Osteoblast (primary cell): ENCODE results near the gene MIEF2. TPM values are rescaled to one million over a fixed set of nuclear protein-coding genes. Genes with fewer than 3 reads are reported as not detected.
A peak's percentile ranks its signal among the peaks of the same experiment; 100 is the strongest.
"Not testable (repeated sequence)": the region's sequence is repeated elsewhere in the genome, so short reads cannot be mapped to it uniquely, and the experiment has no call there.

ENCODE experiments used
- DNase-seq: peaks from one replicate; pipeline ENCODE4 v3.0.0; 2011; ENCODE audit warnings: low spot score, mixed read lengths; ENCODE audit not compliant: insufficient read length; ENCODE audit errors: missing footprints
- H2AFZ ChIP-seq: 2 replicates; pipeline ENCODE4 v1.6.0; 2011; ENCODE audit warnings: mild to moderate bottlenecking, low read length
- H3K27ac ChIP-seq: 2 replicates; pipeline ENCODE4 v1.5.1; 2011; ENCODE audit warnings: mild to moderate bottlenecking, low read depth, low read length, moderate library complexity
- H3K27me3 ChIP-seq: 2 replicates; pipeline ENCODE4 v1.6.0; 2012; ENCODE audit warnings: mild to moderate bottlenecking, control low read depth, inconsistent platforms, low read length, moderate library complexity; ENCODE audit not compliant: insufficient read depth
- H3K36me3 ChIP-seq: 2 replicates; pipeline ENCODE4 v1.5.1; 2011; ENCODE audit warnings: mild to moderate bottlenecking, low read length, control low read depth, moderate library complexity; ENCODE audit not compliant: insufficient read depth
- H3K4me1 ChIP-seq: 2 replicates; pipeline ENCODE4 v1.5.1; 2011; ENCODE audit warnings: mild to moderate bottlenecking, low read length, control low read depth, moderate library complexity; ENCODE audit not compliant: insufficient read depth
- H3K4me2 ChIP-seq: 2 replicates; pipeline ENCODE4 v1.6.0; 2011; ENCODE audit warnings: mild to moderate bottlenecking, low read length; ENCODE audit not compliant: insufficient read depth
- H3K4me3 ChIP-seq: fragments of 200-600 bp; sonication (generic); 3 replicates; pipeline ENCODE4 v1.5.1; 2012; ENCODE audit warnings: mild to moderate bottlenecking, low read length, inconsistent platforms; ENCODE audit not compliant: insufficient read depth
- H3K79me2 ChIP-seq: 2 replicates; pipeline ENCODE4 v1.6.0; 2012; ENCODE audit warnings: mild to moderate bottlenecking, low read length, control low read depth, inconsistent platforms; ENCODE audit not compliant: insufficient read depth
- H3K9me3 ChIP-seq: 2 replicates; pipeline ENCODE4 v1.5.1; 2011; ENCODE audit warnings: low read depth, low read length, control low read depth
- H4K20me1 ChIP-seq: 2 replicates; pipeline ENCODE4 v1.6.0; 2012; ENCODE audit warnings: mild to moderate bottlenecking, low read length, control low read depth; ENCODE audit not compliant: insufficient read depth
- CTCF ChIP-seq: IDR thresholded peaks from 2 replicates; pipeline ENCODE4 v1.5.1; 2011; ENCODE audit warnings: mild to moderate bottlenecking, low read depth, low read length, moderate library complexity; ENCODE audit errors: extremely low read depth
- total RNA-seq: library from RNA; depleted of rRNA; stranded (reverse); fragments of >200 nt; gene quantifications from 2 replicates; pipeline ENCODE4 v1.2.3, GENCODE V29; 2012

MIEF2 gene
- total RNA-seq, result 14.5 and 16.5 TPM in 2 replicates

DNA sequence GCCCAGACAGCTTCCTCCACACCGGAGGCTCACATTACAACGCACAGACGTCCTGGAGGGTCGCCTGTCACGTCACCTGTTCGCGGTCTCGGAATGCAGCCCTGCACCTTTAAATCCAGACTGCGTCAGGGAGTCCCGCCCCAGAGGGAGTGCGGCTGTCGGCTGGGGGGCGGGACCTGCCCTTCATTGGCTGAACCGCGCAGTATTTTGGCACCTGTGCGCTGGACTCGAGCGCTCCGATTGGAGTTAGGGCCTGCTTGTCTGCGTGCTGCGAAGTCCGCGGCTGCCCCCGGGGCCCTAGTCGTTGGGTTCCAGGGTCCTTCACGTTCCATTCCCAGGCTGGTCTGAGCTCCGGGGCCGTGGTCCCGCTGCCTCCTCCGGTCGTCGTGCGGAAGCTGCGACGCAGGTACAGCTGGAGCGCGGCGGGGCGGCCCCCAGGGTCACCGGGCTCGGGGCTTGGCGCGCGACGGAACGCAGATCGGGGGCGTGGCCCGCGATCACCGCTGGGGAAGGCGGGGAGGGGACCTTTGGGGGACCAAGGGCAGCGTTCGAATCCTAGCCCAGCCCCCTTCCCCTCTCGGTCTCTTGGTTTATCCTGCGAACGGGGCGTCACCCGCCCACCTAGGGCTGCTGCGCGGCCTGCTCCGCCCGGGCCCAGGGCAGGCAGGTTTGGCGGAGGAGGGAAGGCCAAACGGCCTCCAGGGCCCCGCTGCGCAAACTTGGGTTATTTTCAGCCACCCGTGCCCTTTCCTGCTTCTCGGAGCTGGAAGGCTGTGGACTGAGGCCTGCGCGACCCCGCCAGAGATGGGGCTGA, at the start of gene MIEF2:
TSS of gene MIEF2 (plus strand) at position 331 of the 814 bp plus-strand sequence. CDS start 2,059 bp downstream, outside the sequence.
- Histone ChIP-seq H3K4me2 (peak within 1 kb of the TSS; percentile 93), H3K27ac (peak within 1 kb of the TSS; percentile 82), H3K36me3 (peaks cover 31% of the 10 kb centered on the region), H2AFZ (peak within 1 kb of the TSS; percentile 75), H3K79me2 (peaks cover 54% of the 10 kb centered on the region), H4K20me1 (peaks cover 30% of the 10 kb centered on the region), H3K9me3 (no peaks in the 10 kb centered on the region), H3K4me3 (peak within 1 kb of the TSS; percentile 99), H3K27me3 (no peaks in the 10 kb centered on the region), H3K4me1 (peaks cover 32% of the 10 kb centered on the region)
- TF ChIP-seq CTCF, result no peak
- peak; percentile 100 for DNase-seq

DNA sequence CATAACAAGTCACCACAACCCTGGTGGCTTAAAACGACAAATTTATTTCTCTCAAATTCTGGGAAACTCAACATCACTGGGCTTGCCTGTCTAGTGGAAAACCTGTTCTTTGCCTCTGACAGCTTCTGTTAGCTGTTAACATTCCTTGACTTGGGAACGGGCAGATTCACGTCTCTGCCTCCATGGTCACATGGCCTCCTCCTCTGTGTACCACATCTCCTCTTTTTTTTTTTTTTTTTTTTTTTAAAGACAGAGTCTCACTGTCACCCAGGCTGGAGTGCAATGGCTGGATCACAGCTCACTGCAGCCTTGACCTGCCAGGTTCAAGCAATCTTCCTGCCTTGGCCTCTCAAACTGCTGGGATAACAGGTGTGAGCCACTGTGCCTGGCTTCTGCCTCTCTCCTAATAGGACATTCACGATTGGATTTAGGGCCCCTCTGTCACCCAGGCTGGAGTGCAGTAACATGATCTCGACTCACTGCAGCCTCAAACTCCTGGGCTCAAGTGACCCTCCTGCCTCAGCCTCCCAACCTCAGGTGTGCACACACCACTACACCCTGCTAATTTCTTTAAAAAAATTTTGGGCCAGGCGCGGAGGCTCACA, 46.7 kb upstream of the MIEF2 start:
- H3K4me3 ChIP-seq, result no peak overlapping the region
- H3K27ac ChIP-seq, result no peak overlapping the region
- peaks cover 23% of the 10 kb centered on the region for H3K36me3 ChIP-seq
- no peaks in the 10 kb centered on the region for H3K27me3 ChIP-seq
- no peak for DNase-seq
- H3K79me2 ChIP-seq, result peaks cover 3% of the 10 kb centered on the region
- peaks cover 8% of the 10 kb centered on the region for H4K20me1 ChIP-seq
- H3K4me2 ChIP-seq, result no peak overlapping the region
- no peak for TF ChIP-seq CTCF
- no peaks in the 10 kb centered on the region for H3K9me3 ChIP-seq
- peaks cover 6% of the 10 kb centered on the region for H3K4me1 ChIP-seq
- H2AFZ ChIP-seq, result no peak overlapping the region

GRCh38 chr17:18216906-18217305, 43.6 kb upstream of the MIEF2 start:
- H3K27ac ChIP-seq, H4K20me1 ChIP-seq, H2AFZ ChIP-seq, H3K4me3 ChIP-seq, DNase-seq, H3K36me3 ChIP-seq, H3K4me2 ChIP-seq, H3K79me2 ChIP-seq, H3K9me3 ChIP-seq, H3K27me3 ChIP-seq: not testable (repeated sequence)
- H3K4me1 ChIP-seq, result peaks cover 27% of the 10 kb centered on the region

- Histone ChIP-seq H3K4me3 (no peak overlapping the region), H3K9me3 (no peaks in the 10 kb centered on the region), H3K36me3 (no peaks in the 10 kb centered on the region), H4K20me1 (no peaks in the 10 kb centered on the region), H3K4me2 (no peak overlapping the region), H3K27me3 (no peaks in the 10 kb centered on the region), H3K27ac (no peak overlapping the region), H2AFZ (no peak overlapping the region), H3K4me1 (peaks cover 27% of the 10 kb centered on the region), H3K79me2 (no peaks in the 10 kb centered on the region)
- DNase-seq, result peak; percentile 93
- TF ChIP-seq CTCF, result peak; percentile 89
Measured at GRCh38 chr17:18217412-18218015, 42.9 kb upstream of the MIEF2 start.
